HG03520 (cell line): ENCODE data around the gene JPH2.

Experiments
- ATAC-seq: cut with Tn5 transposase; IDR thresholded peaks from one replicate; pipeline ENCODE4 v1.9.1; 2021; ENCODE audit warnings: mild to moderate bottlenecking, moderate library complexity; ENCODE audit not compliant: unreplicated experiment

The JPH2 gene

DNA sequence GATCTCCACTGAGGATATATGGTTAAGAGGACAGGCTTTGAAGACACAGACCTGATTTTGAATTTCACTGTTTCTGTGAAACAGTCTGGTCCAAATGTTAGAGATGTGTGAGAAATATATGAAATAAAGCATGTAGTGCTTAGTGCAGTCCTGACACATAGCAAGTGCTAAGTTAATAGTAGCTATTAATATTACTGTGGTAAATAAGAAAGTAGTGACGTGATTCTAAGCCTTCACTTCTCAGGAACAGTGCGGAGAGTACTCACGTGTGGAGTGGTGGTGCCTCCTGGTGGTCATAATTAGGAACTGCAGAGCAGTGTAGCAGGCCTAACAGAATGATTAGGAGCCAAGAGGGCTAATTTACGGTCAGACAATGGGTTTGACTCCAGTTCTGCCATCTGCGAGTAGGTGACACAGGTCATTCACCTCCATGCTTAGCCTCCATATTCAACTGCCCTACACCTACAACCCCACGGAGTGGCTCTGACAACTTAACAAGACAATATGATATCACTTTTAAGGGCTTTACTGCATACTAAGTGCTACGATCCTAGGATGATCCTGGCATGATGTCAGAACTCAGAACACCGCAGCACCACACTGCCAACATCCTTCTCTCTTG, 106.2 kb downstream of the JPH2 start:
- peak; percentile 69 for ATAC-seq

DNA sequence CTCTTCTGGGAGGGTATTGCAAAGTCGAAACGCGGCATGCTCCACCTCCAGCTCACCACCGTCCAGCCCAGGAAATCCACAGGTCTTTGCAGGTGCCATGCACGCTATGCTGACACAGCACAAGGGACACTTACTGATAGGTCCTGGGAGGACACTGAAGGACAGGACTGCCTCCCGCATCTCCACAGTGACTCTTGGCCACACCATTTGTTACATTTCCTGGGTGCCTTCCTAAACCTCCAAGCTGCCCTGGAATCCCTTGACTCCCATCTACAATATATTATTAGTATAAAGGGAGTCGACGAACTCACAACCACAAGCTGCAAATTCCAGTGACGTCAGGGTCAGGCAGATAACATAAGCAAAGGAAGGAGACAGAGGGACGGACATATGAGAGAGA, 106.9 kb downstream of the JPH2 start:
- ATAC-seq = no peak

DNA sequence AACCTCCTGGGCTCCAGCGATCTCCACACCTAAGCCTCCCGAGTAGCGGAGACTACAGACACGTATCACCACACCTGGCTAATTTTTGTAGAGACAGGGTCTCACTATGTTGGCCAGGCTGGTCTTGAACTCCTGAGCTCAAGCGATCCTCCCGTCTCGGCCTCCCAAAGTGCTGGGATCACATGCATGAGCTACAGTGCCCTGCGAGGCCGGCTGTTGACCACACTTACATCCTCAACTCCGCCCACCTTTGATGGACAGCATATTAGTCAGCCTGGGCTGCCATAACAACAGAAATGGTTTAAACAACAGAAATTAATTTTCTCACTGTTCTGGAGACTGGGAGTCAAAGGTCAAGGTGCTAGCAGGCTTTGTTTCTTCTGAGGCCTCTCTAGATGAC, 107.7 kb downstream of the JPH2 start:
- no peak for ATAC-seq

DNA sequence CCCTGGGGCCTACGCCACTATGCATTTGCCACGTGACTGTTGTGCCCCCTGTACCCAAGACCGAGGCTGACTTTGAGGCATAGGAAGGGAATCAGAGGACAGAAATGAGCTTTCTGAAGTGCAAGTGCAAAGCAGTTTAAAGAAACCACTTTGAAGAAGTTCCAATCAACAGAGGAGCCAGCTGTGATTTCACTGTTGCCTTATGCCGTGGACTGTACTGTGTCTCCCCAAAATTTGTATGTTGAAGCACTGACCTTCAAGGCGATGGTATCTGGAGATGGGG, 111.1 kb downstream of the JPH2 start:
- ATAC-seq = no peak

DNA sequence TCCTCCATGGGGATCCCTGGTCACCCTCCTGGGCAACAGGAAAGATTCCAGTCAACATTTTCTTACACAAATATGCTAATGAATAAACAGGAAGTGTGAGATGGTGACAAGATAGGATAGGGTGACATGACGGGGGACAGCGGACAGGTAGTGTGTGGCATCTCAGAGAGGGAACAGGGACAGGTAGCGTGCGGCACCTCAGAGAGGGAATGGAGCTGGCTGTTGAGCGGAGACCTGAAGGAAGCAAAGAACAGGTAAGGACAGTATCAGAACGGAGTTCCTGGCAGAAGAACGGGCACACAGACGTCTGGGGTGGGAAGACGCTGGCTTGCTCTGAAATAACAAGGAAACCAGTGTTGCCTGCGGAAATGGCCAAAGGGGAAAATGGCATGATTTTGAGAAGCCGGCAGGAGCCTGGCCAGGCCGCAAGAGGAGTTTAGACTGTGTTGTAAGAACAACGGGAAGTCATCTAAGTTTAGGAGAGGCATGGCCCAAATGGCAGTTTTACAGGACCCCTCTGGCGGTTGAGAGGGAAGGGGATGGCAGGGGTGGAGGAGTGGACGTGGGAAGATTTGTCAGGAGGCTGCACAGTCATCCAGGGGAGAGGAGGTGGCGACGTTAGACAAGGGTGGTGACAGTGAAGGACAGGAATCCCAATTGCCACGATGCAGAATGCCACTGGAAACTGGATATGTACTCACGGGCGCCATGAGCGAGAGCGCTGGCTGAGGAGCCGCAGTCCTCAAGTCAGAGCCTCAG, 111.6 kb downstream of the JPH2 start:
- ATAC-seq = no peak

DNA sequence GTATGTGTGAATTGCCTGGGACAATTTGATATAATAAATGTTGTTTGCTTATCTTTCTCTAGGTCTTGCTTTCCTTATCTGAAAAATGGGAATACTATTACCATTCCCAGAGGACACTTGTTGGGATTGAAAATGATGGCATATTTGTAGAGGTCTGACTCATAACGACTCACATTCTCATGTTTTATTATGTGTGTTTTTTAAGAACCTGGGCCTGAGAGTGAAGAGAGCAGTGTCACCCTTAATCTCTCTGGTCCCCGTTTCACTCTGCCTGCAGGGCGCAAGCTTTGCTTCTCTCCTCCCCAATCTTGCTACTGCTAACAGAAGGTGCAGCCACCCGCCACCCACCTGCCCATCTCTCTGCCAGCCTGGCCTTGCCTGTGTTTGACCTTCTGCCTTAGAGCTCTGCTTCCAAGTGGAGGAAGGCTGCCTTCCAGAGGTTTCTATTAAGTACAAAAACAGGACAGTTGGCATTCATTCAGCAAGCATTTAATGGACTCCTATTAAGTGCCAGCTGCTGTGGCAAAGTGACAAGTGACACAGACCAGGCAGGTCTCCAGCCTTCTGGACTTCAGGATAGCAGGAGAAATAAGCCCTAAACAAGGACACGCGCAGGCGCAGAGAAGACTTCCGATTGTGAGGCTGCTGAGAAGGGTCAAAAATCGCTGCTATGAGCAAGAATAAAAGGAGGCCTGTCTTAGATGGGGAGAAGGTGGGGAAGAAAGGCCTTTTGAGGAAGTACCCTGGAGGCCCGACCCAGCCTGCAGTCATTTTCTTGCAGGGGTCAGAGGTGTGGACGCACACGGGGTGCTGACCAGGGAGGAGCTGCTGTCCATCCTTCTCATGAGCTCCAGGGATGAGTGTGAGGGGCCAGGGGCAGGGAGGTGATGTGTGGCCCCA, 112.5 kb downstream of the JPH2 start:
- no peak for ATAC-seq

DNA sequence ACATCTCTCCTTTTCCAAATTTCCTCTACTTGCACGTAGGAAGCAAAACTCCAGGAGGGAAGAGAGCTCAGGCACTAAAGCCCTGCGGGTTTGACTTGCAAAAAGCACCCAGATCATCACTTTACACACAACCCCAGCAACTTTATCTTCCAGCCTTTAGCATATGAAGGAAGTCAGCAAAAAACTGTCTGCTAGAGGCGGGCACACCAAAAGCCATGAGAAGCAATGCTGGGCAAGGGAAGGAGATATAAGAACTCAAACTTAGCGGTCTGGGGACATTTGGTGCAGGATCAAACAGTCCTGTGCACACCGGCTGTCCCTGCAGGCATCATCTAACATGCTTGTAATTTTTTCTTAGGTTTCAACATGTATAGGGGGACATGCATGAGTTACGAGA, 113.3 kb downstream of the JPH2 start:
- ATAC-seq = no peak

DNA sequence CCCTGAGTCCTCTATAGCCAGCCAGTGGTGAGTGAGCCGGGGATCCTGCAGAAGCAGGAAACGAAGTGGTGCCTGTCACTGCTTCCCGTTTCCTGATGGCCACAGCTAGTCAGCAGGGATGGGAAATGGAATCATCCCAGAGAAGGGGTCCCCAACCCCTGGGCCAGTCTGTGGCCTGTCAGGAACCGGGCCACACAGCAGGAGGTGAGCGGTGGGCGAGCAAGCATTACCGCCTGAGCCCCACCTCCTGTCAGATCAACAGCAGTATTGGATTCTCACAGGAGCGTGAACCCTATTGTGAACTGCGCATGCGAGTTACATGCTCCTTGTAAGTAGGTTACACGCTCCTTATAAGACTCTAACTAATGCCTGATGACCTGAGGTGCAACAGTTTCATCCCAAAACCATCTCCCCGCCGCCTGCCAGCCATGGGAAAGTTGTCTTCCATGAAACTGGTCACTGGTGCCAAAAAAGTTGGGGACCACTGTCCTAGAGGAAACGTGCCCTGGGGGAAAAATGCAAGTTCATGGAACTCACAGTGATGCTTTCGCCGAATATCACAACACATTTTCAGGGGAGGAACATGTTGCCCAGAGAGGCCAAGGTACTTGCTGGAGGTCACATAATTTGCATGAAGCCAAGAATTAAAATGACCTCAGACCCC, 113.8 kb downstream of the JPH2 start:
- ATAC-seq = no peak

DNA sequence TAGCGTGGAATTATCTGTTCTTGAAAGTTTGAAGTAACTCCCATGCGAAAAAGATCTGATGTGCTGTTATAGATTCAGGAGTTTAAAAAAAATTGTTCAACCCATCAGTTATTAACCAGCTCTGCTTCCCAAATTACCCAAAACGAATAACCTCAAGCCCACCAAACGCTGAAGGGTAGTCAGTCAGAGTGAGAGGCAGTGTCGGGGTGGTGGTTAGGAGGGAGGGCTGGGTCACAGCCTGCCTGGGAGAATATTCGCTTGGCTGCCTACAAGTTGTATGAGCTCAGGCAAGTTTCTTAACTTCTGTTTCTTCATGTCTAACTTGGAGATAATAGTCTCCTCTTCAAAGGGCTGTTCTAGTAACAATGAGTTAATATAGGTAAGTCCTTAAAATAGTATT, 114.6 kb downstream of the JPH2 start:
- no peak for ATAC-seq

DNA sequence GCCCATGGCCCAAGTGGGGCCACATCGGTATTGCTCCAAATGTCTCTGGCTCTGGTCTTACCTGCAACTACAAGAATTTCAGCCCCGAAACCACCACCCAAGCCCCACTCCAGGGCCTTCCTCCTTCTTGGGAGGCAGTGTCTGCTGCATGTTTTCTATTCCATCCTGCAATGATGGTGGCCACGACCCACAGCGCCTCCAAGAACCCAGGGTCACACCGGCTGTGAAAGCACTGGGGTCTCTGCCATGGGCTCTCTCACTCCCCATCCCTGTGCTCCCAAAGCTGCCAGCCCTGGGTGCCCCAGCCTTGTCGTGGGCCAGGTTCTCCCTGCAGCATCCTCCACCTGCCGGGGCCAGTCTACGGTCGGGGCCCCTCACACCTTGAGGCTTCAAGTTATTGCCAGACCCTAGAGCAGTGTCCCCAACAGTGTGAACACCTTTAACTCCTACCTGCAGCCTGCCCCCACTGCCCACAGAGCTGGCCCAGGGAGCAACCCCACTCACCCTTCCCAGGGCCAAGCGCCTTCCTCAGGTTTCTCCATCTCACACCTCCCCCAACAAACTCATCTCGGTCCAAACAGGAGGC, 115.4 kb downstream of the JPH2 start:
- ATAC-seq = no peak

DNA sequence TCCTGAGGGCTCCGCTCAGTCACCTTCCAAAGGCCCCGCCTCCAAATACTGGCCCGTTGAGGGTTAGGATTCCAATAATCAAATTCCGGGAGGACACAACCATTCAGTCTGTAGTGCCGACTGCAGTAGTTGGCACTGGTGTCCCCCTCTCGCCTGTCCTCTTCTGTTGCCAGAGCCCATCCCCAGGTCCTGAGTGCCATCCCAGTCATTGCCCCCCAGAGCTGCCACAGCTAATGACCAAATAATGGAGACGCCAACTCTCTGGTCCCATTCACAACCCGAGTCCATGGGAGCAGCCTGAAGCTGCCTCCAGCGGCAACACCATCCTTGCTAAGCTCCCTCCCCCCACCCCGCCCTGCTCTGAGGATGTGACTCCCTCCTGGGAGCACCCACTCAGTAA, 115.9 kb downstream of the JPH2 start:
- no peak for ATAC-seq

DNA sequence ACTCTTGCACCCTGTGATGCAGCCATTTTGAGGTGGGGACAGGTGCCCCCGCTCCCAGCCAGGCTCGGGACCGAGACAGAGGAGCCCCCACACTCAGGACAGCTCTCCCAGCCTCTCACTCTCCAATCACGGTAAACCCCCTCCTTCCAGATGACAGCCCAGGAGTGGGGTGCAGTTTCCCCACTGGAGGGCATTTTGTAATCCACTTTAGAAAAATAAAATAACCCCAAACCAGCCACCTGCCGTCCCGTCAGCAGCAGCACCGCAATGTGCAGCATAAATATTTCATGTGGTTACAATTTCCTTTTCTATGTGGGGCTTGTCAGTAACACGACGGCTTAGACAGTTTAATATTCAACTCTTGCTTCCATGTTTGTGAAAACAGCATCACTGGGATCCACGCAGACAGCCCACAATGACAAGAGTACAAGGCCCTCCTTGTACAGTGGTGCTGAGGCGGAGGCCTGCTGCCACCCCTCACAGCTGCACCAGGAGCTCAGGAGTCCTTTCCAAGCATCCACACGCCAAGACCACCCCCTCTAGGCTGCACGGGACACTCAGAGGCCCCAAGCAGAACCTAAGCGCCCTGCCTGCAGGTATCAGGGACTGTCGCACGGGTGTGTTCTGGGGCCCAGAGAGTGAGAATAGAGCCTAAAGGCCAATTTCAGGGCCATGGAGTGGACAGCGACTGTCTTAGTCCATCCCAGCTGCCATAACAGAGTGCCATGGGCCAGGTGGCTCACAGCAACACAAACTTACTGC, 116.7 kb downstream of the JPH2 start:
- no peak for ATAC-seq

DNA sequence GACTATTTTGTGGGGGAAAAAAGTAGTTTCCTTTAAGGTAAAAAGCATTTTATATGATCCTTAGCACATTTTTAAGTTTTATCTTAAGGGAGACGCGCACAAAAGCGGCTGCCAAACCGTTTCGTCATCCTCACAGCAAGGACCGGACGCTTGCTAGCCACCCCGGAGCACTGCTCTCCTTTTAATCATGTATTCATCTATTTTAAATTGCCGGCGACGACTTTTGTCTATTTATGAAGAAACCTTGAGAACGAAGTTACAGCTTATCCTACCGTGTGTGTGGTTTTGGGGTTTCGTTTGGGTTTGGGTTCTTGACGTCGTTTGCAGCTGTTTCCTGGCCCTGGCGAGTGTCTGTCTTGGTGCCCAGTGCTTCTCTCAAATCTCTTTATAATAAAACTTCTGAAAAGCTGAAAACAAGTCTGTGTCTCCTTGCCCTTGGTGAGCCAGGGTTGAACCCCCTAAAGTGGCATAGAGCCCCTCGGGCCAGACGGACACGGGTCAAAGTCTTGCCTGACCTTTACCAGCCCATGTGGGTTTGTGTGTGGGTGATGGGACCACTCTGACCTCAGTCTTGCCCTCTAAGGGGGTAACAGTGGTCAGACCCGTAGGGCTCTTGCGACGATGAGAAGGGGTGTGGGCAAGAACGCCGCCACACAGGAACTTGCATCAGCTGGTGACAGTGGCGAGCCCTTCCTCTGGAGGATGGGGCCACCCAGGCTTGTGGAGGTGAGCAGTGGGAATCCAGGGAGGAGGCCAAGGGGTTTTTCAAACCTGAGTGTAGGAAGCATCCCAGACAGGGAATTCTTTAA, 117.6 kb downstream of the JPH2 start:
- peak; percentile 51 for ATAC-seq

DNA sequence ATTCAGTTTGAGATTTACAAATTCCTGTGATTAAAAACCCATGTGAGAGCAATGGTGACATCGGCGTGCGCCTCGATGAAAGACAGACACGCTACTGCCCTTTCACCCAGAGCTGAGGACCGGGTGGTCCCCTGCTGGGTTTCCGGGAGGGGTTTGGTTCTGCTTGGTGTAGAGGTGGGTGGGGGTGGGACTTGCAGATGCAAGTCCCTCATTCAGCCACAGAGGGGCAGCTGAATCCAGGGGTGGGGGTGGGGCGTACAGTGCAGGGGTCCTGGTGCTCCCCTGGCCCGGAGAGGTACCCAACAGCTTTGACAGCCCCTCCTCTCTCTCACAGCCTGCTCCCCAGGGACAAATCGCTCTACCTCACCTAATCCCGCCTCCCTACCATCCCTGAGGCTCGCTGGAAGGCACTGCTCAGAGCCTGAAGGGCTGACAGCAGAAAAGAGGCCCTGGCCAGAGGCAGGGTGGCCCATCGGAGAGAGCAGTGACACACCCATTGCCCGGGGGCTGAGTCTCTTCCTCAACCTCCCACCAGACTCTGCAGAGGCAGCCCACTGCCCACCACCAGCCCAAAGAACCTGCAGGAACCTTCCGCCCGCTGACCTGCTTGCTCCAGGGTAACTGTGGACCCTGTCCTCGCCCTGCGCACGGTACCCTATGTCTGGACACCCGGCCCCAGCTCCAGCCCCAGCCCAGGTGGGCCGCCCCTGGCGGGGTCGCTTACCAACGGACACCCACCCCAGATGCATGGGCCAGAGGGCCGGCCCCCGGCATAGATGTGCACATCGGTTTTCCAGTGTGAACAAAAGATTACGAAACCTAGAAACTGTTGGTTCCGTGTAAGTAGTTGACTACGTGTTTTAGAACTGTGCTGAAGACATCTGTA, 118.4 kb downstream of the JPH2 start:
- ATAC-seq = no peak

DNA sequence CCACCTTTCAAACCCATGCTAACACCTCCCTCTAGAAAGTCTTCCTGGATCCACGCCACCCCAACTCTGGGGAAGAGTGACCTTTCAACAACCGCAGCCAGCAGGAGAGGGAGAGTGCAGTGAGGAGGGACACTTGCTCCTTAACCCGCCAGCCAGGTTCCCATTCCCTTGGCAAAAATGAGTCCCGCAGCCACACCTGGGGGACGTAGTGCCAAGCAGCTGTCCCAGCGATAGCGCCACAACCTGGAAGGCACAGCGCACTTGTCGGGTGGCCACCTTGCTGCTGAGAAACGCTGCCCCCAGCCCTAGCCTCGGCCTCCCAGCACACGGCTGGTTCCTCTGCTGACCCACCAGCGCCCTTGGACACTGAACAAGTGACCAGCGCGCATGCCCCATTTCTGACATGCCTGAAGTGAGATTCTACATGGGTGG, 119.3 kb downstream of the JPH2 start:
- ATAC-seq = no peak

DNA sequence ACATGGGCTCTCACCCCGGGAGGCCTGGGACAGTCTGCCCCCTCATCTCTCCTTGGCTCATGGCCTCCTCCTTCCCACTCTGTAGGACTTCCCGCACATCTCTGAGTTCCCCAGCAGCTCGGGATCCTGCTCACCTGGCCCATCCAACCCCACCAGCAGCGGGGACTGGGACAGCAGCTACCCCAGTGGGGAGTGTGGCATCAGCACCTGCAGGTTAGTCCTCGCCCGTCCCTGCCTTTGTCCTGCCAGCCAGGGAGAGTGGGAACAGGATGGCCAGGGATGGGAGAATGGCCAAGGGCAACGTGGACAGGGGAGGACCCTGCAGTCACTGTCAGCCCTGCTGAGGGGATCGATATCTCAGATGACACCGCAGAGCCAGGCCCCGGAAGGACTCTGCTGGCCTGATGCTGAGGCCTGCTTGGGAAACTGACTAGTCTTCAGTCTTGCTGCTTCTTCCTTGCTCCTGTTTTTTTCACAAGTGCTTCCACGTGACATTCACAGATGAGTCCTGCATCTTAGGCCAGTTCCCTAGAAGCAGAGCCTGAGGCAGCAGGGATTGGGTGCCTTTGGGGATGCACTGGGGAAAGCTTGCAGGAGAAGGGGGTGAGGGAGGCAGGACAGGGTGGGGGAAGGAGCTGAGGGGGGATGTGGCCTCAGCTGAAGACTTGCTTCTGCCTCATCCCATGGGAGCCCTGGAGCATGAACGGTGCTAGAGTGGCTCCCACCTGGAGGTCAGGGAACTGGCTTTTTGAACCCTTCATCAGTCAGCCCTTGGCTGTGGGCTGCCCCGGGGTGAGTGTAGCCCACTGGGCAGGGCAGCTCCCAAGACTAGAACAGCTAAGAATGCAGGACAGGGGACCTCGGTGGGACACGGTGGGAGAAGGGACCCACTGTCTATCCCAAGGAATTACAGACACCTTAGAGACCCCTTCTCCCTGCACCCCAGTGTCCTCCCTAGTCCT, 120.1 kb downstream of the JPH2 start:
- ATAC-seq = no peak
